Hepatocyte (in vitro differentiated cells): ENCODE data around the gene LGALS7B.

ENCODE experiments used
- CTCF ChIP-seq: fragments of 200-600 bp; sonication (generic); IDR thresholded peaks from 2 replicates; pipeline ENCODE4 v1.5.1; 2016; ENCODE audit warnings: antibody characterized with exemption, mild to moderate bottlenecking; ENCODE audit not compliant: poor library complexity
- EZH2 ChIP-seq: fragments of 200-600 bp; sonication (generic); IDR thresholded peaks from 2 replicates; pipeline ENCODE4 v1.6.1; 2016; ENCODE audit warnings: antibody characterized with exemption, mild to moderate bottlenecking, borderline replicate concordance
- EZH2phosphoT487 ChIP-seq: fragments of 200-600 bp; sonication (generic); IDR thresholded peaks from one replicate; pipeline ENCODE4 v1.6.1; 2018; ENCODE audit warnings: antibody characterized with exemption, mild to moderate bottlenecking, low read depth, moderate library complexity; ENCODE audit not compliant: unreplicated experiment, severe bottlenecking

DNA sequence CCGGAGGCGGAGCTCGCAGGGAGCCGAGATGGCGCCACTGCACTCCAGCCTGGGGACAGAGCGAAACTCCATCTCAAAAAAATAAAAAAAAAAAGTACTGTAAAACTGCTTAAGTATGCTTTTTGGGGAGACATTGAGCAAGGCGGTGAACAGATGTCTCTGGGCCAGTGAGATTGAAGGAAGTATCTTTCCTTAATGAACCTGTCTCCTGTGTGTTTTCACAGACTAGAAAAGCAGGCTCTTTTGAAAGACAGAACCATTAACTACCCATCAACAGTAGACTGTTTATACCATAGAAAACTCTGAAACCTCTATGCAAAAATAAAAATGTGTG, 44.1 kb downstream of the LGALS7B start:
- TF ChIP-seq CTCF (no peak), EZH2 (no peak), EZH2phosphoT487 (no peak)
